Esophagus squamous epithelium (tissue), 4 donors: ENCODE results near the gene MYD88.

ENCODE experiments used
- CTCF ChIP-seq, 6 experiments: fragments of 450-650 bp in 4 of 6; fragments of 200-600 bp in 2 of 6; sonication (generic) in 2 of 6; IDR thresholded peaks; one replicate each; pipeline ENCODE4 v1.5.1; 2016 to 2019; ENCODE audit warnings: antibody characterized with exemption in 6 of 6, mild to moderate bottlenecking in 4 of 6, moderate library complexity in 4 of 6
- POLR2A ChIP-seq, 4 donors: fragments of 450-650 bp; IDR thresholded peaks; one replicate each; pipeline ENCODE4 v1.6.1; 2017; ENCODE audit warnings: antibody characterized with exemption in 4 of 4, mild to moderate bottlenecking in 4 of 4, moderate library complexity in 3 of 4

- TF ChIP-seq CTCF (IDR thresholded peaks at IDR 0.05) (no peak), POLR2A (IDR thresholded peaks at IDR 0.05) (no peak)
These were observed 40.1 kb upstream of the MYD88 start for GRCh38 chr3:38098376-38098723.
